SK-N-DZ (cell line): ENCODE measurements around the gene TBC1D12.

Experiments
- DNase-seq: peaks from one replicate; pipeline ENCODE4 v3.0.0-alpha.2; 2015; ENCODE audit warnings: low spot score

TBC1D12 gene

GRCh38 chr10:94405406-94405805 lies 3.1 kb downstream of the TBC1D12 start:
- no peak for DNase-seq

GRCh38 chr10:94407668-94408067 lies 5.3 kb downstream of the TBC1D12 start:
- DNase-seq = no peak

GRCh38 chr10:94409021-94409657 lies 6.8 kb downstream of the TBC1D12 start:
- DNase-seq = no peak

- no peak for DNase-seq
These were observed 9.0 kb downstream of the TBC1D12 start for GRCh38 chr10:94411304-94411703.

GRCh38 chr10:94412449-94412848 lies 10.1 kb downstream of the TBC1D12 start:
- no peak for DNase-seq

- DNase-seq = no peak
These were observed 11.0 kb downstream of the TBC1D12 start for GRCh38 chr10:94413361-94413760.

- no peak for DNase-seq
These were observed 14.6 kb downstream of the TBC1D12 start for GRCh38 chr10:94416896-94417295.

- DNase-seq = no peak
These were observed 15.0 kb downstream of the TBC1D12 start for GRCh38 chr10:94417321-94417720.

- DNase-seq = no peak
These were observed 18.2 kb downstream of the TBC1D12 start for GRCh38 chr10:94420516-94420915.

GRCh38 chr10:94420998-94421528 lies 18.7 kb downstream of the TBC1D12 start:
- no peak for DNase-seq

GRCh38 chr10:94423627-94424026 lies 21.3 kb downstream of the TBC1D12 start:
- no peak for DNase-seq

- no peak for DNase-seq
These were observed 22.5 kb downstream of the TBC1D12 start for GRCh38 chr10:94424714-94425337.

- DNase-seq = no peak
These were observed 23.6 kb downstream of the TBC1D12 start for GRCh38 chr10:94425942-94426341.

GRCh38 chr10:94427166-94427565 lies 24.8 kb downstream of the TBC1D12 start:
- no peak for DNase-seq

- no peak for DNase-seq
These were observed 26.7 kb downstream of the TBC1D12 start for GRCh38 chr10:94428766-94429707.

GRCh38 chr10:94430701-94431100 lies 28.4 kb downstream of the TBC1D12 start:
- DNase-seq = no peak

GRCh38 chr10:94432443-94432842 lies 30.1 kb downstream of the TBC1D12 start:
- DNase-seq = no peak

GRCh38 chr10:94439275-94439861 lies 37.0 kb downstream of the TBC1D12 start:
- DNase-seq = no peak

- no peak for DNase-seq
These were observed 37.8 kb downstream of the TBC1D12 start for GRCh38 chr10:94440096-94440495.

GRCh38 chr10:94443047-94443446 lies 40.7 kb downstream of the TBC1D12 start:
- DNase-seq = peak; percentile 4

- DNase-seq = peak; percentile 43
These were observed 41.2 kb downstream of the TBC1D12 start for GRCh38 chr10:94443549-94443948.

GRCh38 chr10:94450782-94451181 lies 48.4 kb downstream of the TBC1D12 start:
- no peak for DNase-seq
